ENCODE measurements around the gene HOXD3. TPM values are rescaled to one million over a fixed set of nuclear protein-coding genes. Genes with fewer than 3 reads are reported as not detected.

Gene HOXD3
- total RNA-seq, 1 donor from 2014 or later: not detected

DNA sequence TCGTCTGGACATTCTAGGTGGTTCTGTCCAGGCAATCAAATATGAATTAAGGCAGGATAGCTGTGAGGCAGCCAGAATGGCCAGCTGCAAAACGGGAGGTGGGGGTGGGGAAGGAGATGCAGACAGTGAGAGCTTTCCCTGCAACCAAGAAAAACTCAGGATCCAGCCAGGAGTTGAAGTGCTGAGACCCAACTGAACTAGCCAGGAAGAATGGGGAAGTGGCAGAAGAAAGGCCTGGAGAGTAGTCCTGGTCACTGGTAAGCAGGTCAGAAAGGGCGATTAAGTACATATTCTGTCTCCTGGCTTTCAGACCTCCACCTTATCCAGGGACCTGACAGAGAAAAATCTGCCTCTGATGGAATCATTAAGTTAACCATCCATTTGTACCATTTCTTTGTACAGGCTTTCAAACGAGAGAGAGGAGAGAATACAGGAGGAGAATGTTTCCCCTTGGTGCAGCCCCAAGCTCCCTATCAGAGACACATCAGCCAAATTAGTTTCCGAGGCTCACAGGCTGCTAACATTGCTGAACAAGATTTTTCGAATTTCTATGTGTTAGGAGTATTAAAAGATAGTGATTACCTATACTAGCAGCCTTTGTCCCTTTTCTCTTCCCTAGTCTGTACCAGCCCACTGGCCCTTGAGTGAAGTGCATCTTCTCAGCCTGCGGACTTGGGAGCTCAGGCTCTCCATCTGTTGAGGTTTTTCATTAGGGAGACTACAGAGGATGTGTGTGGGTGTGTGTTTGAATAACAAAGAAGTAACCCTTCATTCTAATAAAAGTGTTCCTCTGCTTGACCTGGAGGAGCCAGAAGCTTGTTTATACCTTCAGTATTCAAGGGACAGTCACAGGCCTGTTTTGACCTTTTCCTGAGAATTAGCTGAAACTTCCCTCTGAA is 18.9 kb downstream of the HOXD3 start:
- Mint-ChIP-seq H3K27ac (ENCODE audit: unreplicated experiment) (no peak overlapping the region), H3K27me3 (ENCODE audit: low read depth, unreplicated experiment) (peaks cover 85% of the 10 kb centered on the region), H3K9me3 (ENCODE audit: unreplicated experiment) (peaks cover 12% of the 10 kb centered on the region), H3K36me3 (ENCODE audit: low read depth, unreplicated experiment) (no peaks in the 10 kb centered on the region), H3K4me1 (ENCODE audit: low read depth, unreplicated experiment) (peaks cover 12% of the 10 kb centered on the region), H3K4me3 (ENCODE audit: unreplicated experiment) (no peak overlapping the region)
- Histone ChIP-seq H4K20me1 (ENCODE audit: insufficient read depth, low read length) (no peaks in the 10 kb centered on the region), H3K9ac (ENCODE audit: low read length) (no peak overlapping the region), H3K9me3 (ENCODE audit: insufficient read depth, low read depth, low read length) (no peaks in the 10 kb centered on the region), H3K4me2 (ENCODE audit: low read length) (peak overlapping the region; percentile 50), H3K27me3 (ENCODE audit: insufficient read depth, low read length) (peaks cover 77% of the 10 kb centered on the region), H3K4me1 (ENCODE audit: insufficient read depth, low read length) (peaks cover 4% of the 10 kb centered on the region), H3K27ac (ENCODE audit: low read depth, low read length) (no peak overlapping the region), H3K4me3 (ENCODE audit: insufficient read depth, low read depth, low read length) (no peak overlapping the region), H3K36me3 (ENCODE audit: insufficient read depth, low read length) (no peaks in the 10 kb centered on the region), H3K79me2 (ENCODE audit: insufficient read depth, low read length) (no peaks in the 10 kb centered on the region), H2AFZ (ENCODE audit: low read depth, low read length) (no peak overlapping the region)
- TF ChIP-seq CTCF (IDR thresholded peaks at IDR 0.05; ENCODE audit: insufficient read depth, low read depth, low read length): no peak
- TF ChIP-seq EZH2 (IDR thresholded peaks at IDR 0.05; ENCODE audit: insufficient read depth, low read length): no peak
- DNase-seq (ENCODE audit: low read depth): peak; percentile 59
- FAIRE-seq: no peak

DNA sequence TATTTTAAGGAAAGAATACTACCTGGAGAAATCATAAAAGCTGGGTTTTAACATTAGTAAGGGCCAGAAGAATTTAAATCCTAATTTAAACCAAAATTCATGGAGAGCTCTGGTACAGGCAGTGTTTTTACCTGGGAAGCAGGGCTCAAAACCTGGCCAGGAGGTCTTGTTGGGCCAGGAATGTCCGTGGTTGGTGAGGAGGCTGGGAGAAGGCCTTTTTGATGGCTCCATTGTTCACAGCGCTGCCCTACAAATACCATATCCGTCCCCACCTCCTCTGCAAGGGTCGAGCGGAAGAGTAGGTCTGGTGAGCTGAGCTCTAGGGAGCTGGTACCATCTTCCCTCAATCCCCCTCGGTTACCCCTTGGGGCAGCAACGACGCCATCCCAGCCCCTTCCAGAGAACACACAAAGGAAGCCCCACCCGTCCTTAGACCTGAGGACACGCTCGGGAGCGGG is 20.5 kb downstream of the HOXD3 start:
- Histone ChIP-seq H3K27me3 (ENCODE audit: insufficient read depth, low read length) (peaks cover 69% of the 10 kb centered on the region), H3K36me3 (ENCODE audit: insufficient read depth, low read length) (no peaks in the 10 kb centered on the region), H3K4me3 (ENCODE audit: insufficient read depth, low read depth, low read length) (peak overlapping the region; percentile 27), H2AFZ (ENCODE audit: low read depth, low read length) (peak overlapping the region; percentile 30), H4K20me1 (ENCODE audit: insufficient read depth, low read length) (no peaks in the 10 kb centered on the region), H3K27ac (ENCODE audit: low read depth, low read length) (no peak overlapping the region), H3K4me2 (ENCODE audit: low read length) (peak overlapping the region; percentile 75), H3K9ac (ENCODE audit: low read length) (no peak overlapping the region), H3K79me2 (ENCODE audit: insufficient read depth, low read length) (no peaks in the 10 kb centered on the region), H3K9me3 (ENCODE audit: insufficient read depth, low read depth, low read length) (no peaks in the 10 kb centered on the region), H3K4me1 (ENCODE audit: insufficient read depth, low read length) (no peaks in the 10 kb centered on the region)
- peaks cover 13% of the 10 kb centered on the region for H3K9me3 Mint-ChIP-seq (ENCODE audit: unreplicated experiment)
- no peak for TF ChIP-seq CTCF (IDR thresholded peaks at IDR 0.05; ENCODE audit: insufficient read depth, low read depth, low read length)
- no peak for TF ChIP-seq EZH2 (IDR thresholded peaks at IDR 0.05; ENCODE audit: insufficient read depth, low read length)
- peaks cover 89% of the 10 kb centered on the region for H3K27me3 Mint-ChIP-seq (ENCODE audit: low read depth, unreplicated experiment)
- FAIRE-seq: no peak
- H3K36me3 Mint-ChIP-seq (ENCODE audit: low read depth, unreplicated experiment): no peaks in the 10 kb centered on the region
- peak overlapping the region; percentile 45 for H3K4me3 Mint-ChIP-seq (ENCODE audit: unreplicated experiment)
- peak; percentile 26 for DNase-seq (ENCODE audit: low read depth)
- no peak overlapping the region for H3K27ac Mint-ChIP-seq (ENCODE audit: unreplicated experiment)
- peaks cover 12% of the 10 kb centered on the region for H3K4me1 Mint-ChIP-seq (ENCODE audit: low read depth, unreplicated experiment)

Measured in astrocyte (in vitro differentiated cells and primary cell).